Natural killer cell (primary cell): ENCODE measurements around the gene CASP10. TPM values are rescaled to one million over a fixed set of nuclear protein-coding genes. Genes with fewer than 3 reads are reported as not detected.

Experiments used
- ATAC-seq, 3 donors: fragments of 150-1000 bp in 2 of 3; fragments of 200-7000 bp in 1 of 3; cut with Tn5 transposase; 1 replicate in 1 of 3; 2 replicates in 2 of 3; pipeline ENCODE4 v1.10.0; 2021; ENCODE audit warnings: mild to moderate bottlenecking in 2 of 3, moderate library complexity in 2 of 3
- DNase-seq, 2 donors: peaks; one replicate each; pipeline versions ENCODE4 v3.0.0 to v3.0.0-alpha.2; 2013 to 2021; ENCODE audit warnings: mixed read lengths in 1 of 2
- H3K27ac ChIP-seq: one replicate; pipeline ENCODE4 v1.5.1; 2013; ENCODE audit warnings: mild to moderate bottlenecking, low read length
- H3K27me3 ChIP-seq: one replicate; pipeline ENCODE4 v1.6.1; 2013; ENCODE audit warnings: low read length; ENCODE audit not compliant: control insufficient read depth, insufficient read depth
- H3K36me3 ChIP-seq: one replicate; pipeline ENCODE4 v1.6.1; 2013; ENCODE audit warnings: low read length; ENCODE audit not compliant: control insufficient read depth, insufficient read depth
- H3K4me1 ChIP-seq: one replicate; pipeline ENCODE4 v1.6.1; 2013; ENCODE audit warnings: low read length; ENCODE audit not compliant: control insufficient read depth, insufficient read depth
- H3K4me3 ChIP-seq: one replicate; pipeline ENCODE4 v1.5.1; 2013; ENCODE audit warnings: low read length
- H3K9me3 ChIP-seq: one replicate; pipeline ENCODE4 v1.6.1; 2013; ENCODE audit warnings: low read length; ENCODE audit not compliant: control insufficient read depth, insufficient read depth
- H3K27ac Mint-ChIP-seq, 2 donors: one replicate each; pipeline ENCODE4 v1.8.0; 2022; ENCODE audit warnings: mild to moderate bottlenecking in 2 of 2, mixed read lengths in 2 of 2, moderate library complexity in 1 of 2
- H3K27me3 Mint-ChIP-seq, 2 donors: one replicate each; pipeline ENCODE4 v1.8.0; 2022; ENCODE audit warnings: low read depth in 2 of 2, mixed read lengths in 2 of 2
- H3K36me3 Mint-ChIP-seq: one replicate; pipeline ENCODE4 v1.8.0; 2022; ENCODE audit warnings: mixed read lengths
- H3K4me1 Mint-ChIP-seq, 2 donors: one replicate each; pipeline ENCODE4 v1.8.0; 2022; ENCODE audit warnings: mixed read lengths in 2 of 2
- H3K4me3 Mint-ChIP-seq: one replicate; pipeline ENCODE4 v1.8.0; 2022; ENCODE audit warnings: mild to moderate bottlenecking, moderate library complexity, mixed read lengths
- H3K9me3 Mint-ChIP-seq, 2 donors: one replicate each; pipeline ENCODE4 v1.8.0; 2022; ENCODE audit warnings: mixed read lengths in 2 of 2
- WGBS: methylation state at CpG from one replicate; pipeline ENCODE4 v1.1.7; 2013; ENCODE audit warnings: missing lambda C conversion rate; ENCODE audit not compliant: insufficient coverage; 5-methylcytosine and 5-hydroxymethylcytosine counted together
- intact Hi-C: fragments of 100-400 bp; cut with micrococcal nuclease; formaldehyde crosslinking; loops from one replicate; pipeline ENCODE4 v1.14.2; 2022
- total RNA-seq, 4 donors: library from RNA; stranded (reverse); fragments of 120-200 nt in 1 of 4; gene quantifications; one replicate each; pipeline versions ENCODE4 v1.2.3 to v1.2.4, GENCODE V29; 2013 to 2022
- TF ChIP-seq, protein P1 (sequence below): fragments of 200-600 bp; IDR thresholded peaks from one replicate; pipeline ENCODE4 v1.8.0; 2022; ENCODE audit warnings: antibody characterized with exemption

Gene CASP10
- total RNA-seq, 3 donors from 2014 or later (not counting 1 experiment from before 2014, with no cell fraction given): 67.4 to 101 (median 75.3) TPM

DNA sequence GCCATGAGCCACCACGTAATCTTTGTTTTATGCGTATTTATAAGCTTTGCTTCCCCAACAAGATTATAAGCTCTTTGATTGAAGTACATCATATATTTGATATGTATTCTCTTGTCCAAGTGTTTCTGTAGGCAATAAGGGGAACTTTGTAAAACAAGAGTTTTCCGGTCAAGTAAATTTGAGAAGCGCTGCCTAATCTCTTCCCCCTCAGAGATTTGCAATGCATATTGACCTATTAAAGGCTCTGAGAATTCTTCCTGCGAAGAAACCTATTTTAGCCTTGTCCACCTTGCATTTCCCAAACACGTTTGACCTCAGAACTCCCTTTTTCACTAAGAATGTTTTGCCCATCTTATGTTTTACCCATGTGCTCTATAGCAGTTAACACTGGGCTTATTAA lies 26.9 kb upstream of the CASP10 start:
- Mint-ChIP-seq H3K27me3 (no peaks in the 10 kb centered on the region), H3K4me3 (no peak overlapping the region), H3K36me3 (peaks cover 17% of the 10 kb centered on the region), H3K4me1 (peaks cover 52 to 56% of the 10 kb centered on the region in 2 donors), H3K9me3 (no peaks in the 10 kb centered on the region), H3K27ac (peak overlapping the region; percentile 83 to 96)
- H3K27ac ChIP-seq: peak overlapping the region; percentile 31
- H3K4me3 ChIP-seq: no peak overlapping the region
- peaks cover 43% of the 10 kb centered on the region for H3K4me1 ChIP-seq
- H3K27me3 ChIP-seq: no peaks in the 10 kb centered on the region
- TF ChIP-seq, protein P1, sequence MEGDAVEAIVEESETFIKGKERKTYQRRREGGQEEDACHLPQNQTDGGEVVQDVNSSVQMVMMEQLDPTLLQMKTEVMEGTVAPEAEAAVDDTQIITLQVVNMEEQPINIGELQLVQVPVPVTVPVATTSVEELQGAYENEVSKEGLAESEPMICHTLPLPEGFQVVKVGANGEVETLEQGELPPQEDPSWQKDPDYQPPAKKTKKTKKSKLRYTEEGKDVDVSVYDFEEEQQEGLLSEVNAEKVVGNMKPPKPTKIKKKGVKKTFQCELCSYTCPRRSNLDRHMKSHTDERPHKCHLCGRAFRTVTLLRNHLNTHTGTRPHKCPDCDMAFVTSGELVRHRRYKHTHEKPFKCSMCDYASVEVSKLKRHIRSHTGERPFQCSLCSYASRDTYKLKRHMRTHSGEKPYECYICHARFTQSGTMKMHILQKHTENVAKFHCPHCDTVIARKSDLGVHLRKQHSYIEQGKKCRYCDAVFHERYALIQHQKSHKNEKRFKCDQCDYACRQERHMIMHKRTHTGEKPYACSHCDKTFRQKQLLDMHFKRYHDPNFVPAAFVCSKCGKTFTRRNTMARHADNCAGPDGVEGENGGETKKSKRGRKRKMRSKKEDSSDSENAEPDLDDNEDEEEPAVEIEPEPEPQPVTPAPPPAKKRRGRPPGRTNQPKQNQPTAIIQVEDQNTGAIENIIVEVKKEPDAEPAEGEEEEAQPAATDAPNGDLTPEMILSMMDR: no peak
- intact Hi-C loops: loop anchor here (5.0 kb wide), 1 partner anchor 194 kb away; the partner anchor contains the start of gene ORC2
- H3K36me3 ChIP-seq: peaks cover 77% of the 10 kb centered on the region
- DNase-seq: no peak
- no peak for ATAC-seq
- no peaks in the 10 kb centered on the region for H3K9me3 ChIP-seq
- WGBS: 75% methylated on average over 6 of the region's 6 CpGs

DNA sequence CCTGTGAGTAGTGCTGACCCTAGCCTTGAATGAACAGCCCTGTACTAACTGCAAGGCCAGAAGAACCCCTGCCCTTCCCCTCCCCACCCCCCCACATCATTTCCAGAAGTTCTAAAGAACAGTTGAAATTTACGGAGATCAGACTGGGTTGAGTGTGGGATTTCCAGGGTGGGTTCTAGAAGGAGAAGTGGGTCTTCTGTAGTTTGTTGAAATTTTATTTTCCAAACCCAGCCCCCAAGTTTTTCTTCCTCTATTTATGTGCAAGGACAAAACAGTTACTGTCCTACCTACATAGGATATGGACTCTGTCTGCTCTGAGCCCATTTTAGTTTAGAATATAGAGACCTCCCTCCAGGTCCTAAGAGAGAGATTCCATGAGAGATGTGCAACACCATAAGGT lies 26.3 kb upstream of the CASP10 start:
- Histone ChIP-seq H3K4me3 (no peak overlapping the region), H3K4me1 (peaks cover 40% of the 10 kb centered on the region), H3K36me3 (peaks cover 74% of the 10 kb centered on the region), H3K27ac (peak overlapping the region; percentile 79), H3K27me3 (no peaks in the 10 kb centered on the region), H3K9me3 (no peaks in the 10 kb centered on the region)
- WGBS: no CpG with 5 or more reads among the region's 1 CpG
- TF ChIP-seq, protein P1: no peak
- H3K9me3 Mint-ChIP-seq: no peaks in the 10 kb centered on the region
- H3K27ac Mint-ChIP-seq: peak overlapping the region; percentile 83 to 96
- H3K36me3 Mint-ChIP-seq: peaks cover 17% of the 10 kb centered on the region
- DNase-seq (no peak), ATAC-seq (no peak)
- intact Hi-C loops: loop anchor here (5.0 kb wide), 1 partner anchor 194 kb away; the partner anchor contains the start of gene ORC2
- peaks cover 46 to 50% of the 10 kb centered on the region in 2 donors for H3K4me1 Mint-ChIP-seq
- no peak overlapping the region for H3K4me3 Mint-ChIP-seq
- no peaks in the 10 kb centered on the region for H3K27me3 Mint-ChIP-seq

DNA sequence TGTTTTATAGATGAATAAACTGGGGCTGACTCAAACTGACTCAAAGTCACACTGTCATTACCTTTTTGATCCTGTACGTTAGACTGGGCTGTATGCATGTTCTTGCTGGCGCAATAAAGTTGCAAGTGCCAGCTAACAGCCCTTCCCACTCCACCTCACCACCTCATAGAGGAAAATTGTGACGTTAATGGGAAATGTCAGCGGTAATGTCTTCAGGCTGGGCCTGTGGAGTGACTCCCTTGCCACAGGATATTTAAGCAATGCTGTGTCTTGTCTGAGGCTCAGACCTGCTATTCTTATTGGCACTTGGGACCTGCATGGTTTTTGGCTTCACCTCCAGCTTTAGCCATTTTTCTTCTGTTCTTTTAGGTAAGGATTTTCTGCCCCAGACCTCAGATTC lies 25.2 kb upstream of the CASP10 start:
- peaks cover 32% of the 10 kb centered on the region for H3K4me1 ChIP-seq
- 67% methylated on average over 4 of the region's 4 CpGs for WGBS
- ATAC-seq (peak in 1 of 3 donors; percentile 15), DNase-seq (no peak)
- no peak overlapping the region for H3K4me3 ChIP-seq
- H3K27ac Mint-ChIP-seq: peak overlapping the region; percentile 86 to 88
- TF ChIP-seq, protein P1: no peak
- H3K4me1 Mint-ChIP-seq: peaks cover 38 to 44% of the 10 kb centered on the region in 2 donors
- H3K27me3 ChIP-seq: no peaks in the 10 kb centered on the region
- peaks cover 22% of the 10 kb centered on the region for H3K36me3 Mint-ChIP-seq
- H3K4me3 Mint-ChIP-seq: no peak overlapping the region
- peaks cover 75% of the 10 kb centered on the region for H3K36me3 ChIP-seq
- H3K9me3 ChIP-seq: no peaks in the 10 kb centered on the region
- no peaks in the 10 kb centered on the region for H3K27me3 Mint-ChIP-seq
- no peaks in the 10 kb centered on the region for H3K9me3 Mint-ChIP-seq
- intact Hi-C loops: loop anchor here (1.0 to 5.0 kb wide), 4 partner anchors 41 to 256 kb away; partner anchors contain the start of genes CFLAR, HYCC2 and ORC2
- H3K27ac ChIP-seq: peak overlapping the region; percentile 79
